Neural progenitor cell (in vitro differentiated cells): Measurements from ENCODE around the gene UNG.

Experiments
- CTCF ChIP-seq: fragments of 200-600 bp; sonication (generic); IDR thresholded peaks from 2 replicates; pipeline ENCODE4 v1.5.1; 2017; ENCODE audit warnings: antibody characterized with exemption, mild to moderate bottlenecking
- EZH2 ChIP-seq: fragments of 200-600 bp; sonication (generic); IDR thresholded peaks from 2 replicates; pipeline ENCODE4 v1.6.1; 2017; ENCODE audit warnings: antibody characterized with exemption, mild to moderate bottlenecking, moderate library complexity

- TF ChIP-seq CTCF (no peak), EZH2 (no peak)
Observed at GRCh38 chr12:109057376-109057775, 40.0 kb upstream of the UNG start.
